Fibroblast of skin of scalp (primary cell): ENCODE results near the gene SMAD7.

ENCODE experiments used
- DNase-seq: peaks from one replicate; pipeline ENCODE4 v3.0.0-alpha.2; 2013

The SMAD7 gene

DNA sequence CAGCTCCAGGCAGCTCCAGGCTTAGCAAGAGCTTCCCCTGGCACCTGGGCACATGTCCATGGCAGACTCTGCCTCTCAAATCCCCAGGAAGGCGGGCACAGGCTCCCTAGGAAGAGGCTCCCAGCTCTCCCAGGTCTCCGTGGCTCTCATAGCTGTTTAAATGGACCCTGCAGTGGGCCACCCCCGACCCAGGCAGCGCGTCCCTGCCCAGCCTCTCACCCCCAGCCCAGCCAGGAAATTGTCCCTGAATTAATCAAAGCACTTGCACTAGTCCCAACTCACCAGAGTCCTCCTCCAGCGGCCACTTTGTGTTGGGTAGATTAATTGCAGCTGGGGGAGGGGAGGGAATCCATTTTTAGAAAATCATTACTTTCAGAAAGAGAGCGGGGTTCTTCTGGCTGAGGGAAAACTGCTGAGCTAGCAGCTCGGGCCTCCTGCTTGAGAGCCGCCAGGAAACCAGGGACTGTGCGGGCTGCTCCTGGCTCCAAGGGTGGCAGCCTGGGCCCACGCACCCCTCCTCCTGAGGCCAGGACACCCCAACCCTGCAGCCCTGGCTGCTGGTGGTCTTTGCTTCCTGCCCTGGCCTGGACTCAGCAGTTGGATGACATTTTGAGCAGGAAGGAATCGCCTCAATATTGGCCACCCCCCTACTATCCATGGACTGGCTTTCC, 36.0 kb downstream of the SMAD7 start:
- DNase-seq: no peak

DNA sequence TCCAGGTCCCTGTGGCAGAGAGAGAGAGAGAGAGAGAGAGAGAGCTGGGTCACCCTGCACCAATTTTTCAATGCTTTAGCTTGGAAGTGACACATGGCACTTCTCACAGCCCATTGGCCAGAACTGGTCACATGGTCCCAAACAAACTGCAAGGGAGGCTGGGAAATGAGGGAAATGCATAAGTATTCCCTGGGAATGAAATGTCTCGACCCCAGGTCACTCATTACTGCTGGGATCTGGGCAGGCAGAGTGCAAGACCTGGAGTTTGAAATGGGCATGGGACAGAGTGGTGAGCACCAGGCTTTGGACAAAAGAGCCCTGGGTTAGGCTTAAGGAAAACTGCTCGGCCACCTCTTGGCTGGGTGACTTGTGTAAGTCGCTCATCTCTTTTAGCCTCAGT, 37.0 kb downstream of the SMAD7 start:
- no peak for DNase-seq

DNA sequence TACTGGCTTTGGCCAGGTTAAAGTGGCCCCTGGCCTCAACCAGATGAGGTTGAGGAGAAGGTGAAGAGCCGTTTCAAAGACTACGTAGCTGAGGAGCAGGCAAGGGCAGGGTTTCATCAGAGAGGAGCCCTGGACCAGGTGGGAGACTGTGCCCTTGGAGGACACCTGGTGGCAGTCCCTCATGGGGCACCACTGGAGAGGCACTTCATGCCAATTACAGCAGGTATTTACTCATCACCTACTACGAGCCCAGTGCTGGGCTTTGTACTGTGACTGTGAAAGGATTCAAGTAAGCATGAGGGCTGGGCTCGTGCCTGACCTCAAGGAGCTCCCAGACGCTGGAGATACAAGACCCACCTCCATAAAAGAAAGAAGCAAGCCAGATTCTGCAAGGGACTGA, 37.6 kb downstream of the SMAD7 start:
- no peak for DNase-seq

DNA sequence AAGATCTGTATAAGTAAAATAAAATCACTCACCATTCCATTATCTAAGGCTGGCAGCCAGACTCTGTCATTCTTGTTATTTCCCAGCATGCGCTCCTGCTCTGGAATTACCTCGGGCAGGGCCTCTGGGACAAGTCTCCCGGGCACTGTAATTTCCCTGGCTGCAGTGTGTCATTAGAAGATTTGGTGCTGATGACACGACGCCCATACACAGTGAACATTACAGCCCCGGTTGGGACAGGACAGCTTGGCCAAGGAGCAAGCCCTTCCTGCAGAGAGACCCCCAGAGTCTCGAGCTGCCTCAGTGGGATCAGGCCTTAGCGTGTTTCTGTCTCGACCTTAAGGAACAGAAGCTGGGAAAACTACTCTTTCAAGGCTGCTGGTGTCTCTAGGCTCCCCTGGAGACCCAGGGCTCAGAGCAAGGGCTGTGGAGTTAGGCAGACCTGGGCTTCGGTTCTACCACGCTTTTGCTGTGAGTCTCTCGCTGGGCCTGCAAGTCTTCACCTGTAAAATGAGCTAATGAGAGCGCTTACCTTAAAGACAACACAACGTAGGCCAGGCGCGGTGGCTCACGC, 39.7 kb downstream of the SMAD7 start:
- DNase-seq: no peak

DNA sequence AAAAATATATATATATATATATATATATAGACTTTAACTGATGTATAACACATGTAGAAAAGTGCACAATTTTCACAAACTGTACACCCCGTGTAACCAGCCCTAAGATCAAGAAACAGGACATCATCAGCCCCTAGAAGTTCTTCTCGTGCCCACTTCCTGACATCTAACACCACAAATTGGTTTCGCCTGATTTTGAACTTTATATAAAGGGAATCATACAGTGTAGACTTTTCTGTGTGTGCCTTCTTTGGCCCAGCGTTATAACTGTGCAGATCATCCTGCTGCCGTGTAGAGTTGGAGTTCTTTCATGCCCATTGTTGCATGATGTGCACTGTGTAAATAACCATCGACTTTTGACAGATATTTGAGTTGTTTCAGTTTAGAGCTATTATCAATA, 41.0 kb downstream of the SMAD7 start:
- no peak for DNase-seq

DNA sequence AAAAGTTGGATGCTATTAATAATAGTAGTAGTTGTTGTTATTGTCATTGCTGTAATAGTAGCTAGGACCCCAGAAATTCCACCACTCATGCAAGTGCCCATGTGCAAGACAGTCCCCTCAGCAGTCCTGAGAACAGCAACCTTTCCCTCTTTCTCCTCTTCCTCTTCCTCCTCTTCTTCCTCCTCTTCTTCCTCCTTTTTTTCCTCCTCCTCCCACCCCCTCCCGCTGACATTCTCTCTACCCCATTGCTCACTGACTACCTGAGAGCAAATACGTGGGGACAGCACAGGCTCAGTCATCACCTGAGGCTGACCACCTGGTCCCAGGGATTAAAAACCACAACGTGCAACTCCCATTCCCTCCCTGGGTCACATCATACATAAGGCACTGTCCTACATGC, 41.8 kb downstream of the SMAD7 start:
- no peak for DNase-seq

DNA sequence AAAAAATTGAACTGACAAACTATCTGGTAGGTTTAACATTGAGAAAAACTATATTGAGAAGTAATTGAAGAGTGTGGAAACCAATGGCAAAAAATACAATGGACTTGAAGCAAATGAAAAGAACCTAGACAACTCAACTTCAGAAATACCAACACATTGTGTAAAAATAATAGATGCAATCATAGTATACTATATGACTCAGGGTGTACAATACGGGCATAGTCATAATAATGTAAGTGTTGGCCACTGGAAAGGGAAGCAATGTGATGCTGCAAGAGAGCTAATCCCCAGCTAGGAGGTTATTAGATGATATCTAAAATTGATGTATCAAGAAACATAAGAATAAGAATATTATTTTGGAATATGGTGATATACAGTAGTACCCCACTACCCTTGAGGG, 45.3 kb downstream of the SMAD7 start:
- no peak for DNase-seq

DNA sequence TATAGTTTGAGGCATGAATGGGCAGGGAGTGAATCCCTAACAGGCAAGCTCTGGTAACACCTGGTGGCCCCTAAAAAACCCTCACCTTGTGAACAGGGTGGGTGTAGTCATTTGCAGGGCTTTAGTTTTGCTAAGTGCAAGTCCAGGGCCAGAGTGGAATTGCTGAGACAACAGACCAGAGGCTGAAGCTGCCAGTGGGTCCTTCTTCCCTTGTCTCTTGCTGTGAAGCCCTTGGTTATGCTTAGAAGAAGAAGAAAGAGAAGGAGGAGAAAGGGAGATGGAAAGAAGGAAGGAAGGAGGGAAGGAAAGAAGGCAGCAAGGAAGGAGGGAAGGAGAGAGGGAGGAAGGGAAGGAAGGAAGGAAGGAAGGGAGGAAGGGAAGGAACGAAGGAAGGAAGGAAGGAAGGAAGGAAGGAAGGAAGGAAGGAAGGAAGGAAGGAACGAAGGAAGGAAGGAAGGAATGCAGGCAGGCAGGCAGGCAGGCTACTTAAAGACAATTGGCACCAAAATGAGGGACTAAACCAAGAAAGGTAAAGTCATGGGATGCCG, 45.8 kb downstream of the SMAD7 start:
- DNase-seq: no peak

DNA sequence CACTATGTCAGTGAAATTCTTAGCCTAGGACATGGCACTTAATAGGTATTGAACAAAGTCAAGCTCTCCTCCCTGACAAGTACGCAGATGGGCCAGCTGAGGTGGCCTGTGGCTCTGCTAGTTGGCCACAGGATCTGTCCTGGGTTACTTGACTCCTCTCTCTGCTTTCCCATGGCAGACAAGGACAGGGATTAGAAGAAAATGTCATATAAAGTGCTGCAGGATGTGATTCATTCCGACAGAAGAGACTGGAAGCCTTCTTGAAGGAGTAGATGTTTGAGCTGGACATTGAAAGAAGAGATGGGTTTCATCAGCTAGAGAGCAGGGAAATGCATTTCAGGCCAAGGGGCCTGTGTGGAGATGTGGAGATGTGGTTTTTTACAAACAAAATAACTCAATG, 46.7 kb downstream of the SMAD7 start:
- peak; percentile 53 for DNase-seq

DNA sequence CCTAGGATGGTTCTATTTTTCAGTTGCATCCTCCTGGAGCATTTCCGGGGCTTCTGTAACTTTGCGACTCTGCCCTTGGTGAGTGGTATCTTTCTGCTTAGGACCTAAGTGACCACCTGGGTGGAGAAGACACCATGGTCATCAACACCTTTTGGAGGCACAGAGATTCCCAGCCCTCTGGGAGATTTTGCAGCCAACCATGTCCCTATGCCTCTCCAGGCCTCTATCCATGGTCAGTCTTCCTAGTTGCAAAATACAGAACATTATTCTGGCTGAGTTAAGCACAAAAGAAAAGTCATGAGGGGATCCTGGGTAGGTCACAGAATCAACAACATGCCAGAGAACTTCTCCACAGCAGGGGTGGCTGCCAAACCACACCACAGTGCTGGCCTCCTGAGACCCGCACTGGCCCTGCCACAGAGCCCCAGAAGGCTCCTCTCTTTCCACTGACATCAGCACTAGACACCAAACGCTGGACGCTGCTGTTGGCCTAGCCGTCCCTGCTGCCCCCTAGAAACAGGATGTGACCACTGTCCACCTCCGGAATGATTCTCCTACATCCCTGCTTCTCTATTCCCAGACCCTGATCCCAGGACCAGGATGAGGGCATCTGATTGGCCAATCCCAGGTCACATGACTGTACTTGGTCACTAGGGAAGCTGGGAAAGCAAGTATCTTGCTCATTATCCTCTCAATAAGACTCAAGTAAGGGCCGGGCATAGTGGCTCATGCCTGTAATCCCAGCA, 47.7 kb downstream of the SMAD7 start:
- DNase-seq: peak; percentile 87

DNA sequence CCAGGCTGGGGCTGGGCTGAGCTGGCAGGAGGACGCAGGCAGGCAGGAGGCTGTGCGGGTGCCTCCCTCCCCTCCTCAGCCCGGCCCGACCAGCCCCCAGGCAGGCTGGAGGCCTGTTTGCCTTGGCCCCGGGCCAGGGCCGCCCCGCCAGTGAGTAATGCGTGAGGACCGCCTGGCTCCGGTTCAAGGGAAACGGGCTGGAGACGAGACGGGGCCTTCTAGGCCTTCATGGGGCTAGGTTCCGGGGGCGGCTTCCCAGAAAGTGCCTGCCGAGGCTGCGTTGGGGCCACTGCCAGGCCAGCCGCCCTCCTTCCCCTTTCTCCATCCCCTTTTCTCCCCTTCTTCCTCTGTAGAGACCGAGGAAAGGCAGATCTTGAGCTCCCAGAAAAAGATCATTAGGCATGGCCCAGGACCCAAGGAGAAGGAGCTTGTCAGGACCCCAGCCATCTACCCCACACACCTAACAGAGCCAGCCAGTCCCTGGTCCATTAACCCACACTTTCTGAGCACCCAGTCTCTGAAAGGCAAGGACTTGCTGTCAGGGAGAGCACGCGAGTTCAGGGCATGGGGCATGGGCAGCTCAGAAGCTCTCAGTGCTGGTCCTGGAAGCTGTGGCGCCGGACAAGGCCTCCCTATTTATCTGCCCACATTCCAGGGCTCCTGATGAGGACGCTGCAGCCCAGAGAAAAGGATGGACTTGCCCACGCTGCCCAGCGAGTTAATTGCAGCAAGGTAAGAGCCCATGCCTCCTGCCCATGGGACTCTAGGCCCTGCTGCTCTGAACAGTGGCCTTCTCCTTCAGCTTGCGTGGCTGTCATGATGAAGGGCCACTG, 48.5 kb downstream of the SMAD7 start:
- peak; percentile 98 for DNase-seq

DNA sequence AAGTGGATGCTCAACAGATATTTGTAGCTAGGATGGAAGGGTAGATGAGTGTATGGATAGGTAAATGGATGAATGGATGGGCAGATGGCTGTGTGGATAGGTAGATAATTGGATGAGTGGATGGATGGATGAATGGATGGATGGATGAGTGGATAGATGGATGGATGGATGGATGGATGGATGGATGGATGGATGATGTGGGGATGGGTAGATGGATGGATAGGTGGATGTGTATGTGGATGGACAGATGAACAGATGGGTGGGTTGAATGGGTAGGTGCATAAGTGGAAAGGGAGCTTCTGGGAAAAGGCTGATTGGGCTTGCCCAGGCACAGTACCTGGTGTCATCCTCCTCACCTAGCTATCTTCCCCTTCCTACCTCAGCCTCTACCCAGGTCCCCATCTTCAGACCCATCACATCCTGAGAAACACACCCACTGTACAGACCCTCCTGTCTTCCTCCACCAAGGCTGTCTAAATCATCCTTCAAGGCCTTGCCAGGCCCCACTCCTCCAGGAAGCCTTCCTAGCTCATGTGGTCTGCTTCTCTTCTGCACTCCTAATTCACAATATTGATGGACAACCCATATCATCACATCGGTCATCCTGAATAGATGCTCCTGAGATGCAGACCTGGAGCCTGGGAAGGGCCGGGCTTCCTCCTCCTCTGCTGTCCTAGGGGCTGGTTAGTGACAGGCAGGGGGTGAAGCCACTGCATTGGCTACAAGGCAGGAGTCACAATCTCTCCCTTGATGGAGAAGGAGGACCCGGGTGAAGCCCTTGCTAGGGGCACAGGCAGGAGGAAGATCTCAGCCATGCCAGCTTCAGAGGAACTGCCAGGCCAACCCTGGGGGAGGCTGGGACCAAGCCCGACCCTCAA, 49.4 kb downstream of the SMAD7 start:
- no peak for DNase-seq

DNA sequence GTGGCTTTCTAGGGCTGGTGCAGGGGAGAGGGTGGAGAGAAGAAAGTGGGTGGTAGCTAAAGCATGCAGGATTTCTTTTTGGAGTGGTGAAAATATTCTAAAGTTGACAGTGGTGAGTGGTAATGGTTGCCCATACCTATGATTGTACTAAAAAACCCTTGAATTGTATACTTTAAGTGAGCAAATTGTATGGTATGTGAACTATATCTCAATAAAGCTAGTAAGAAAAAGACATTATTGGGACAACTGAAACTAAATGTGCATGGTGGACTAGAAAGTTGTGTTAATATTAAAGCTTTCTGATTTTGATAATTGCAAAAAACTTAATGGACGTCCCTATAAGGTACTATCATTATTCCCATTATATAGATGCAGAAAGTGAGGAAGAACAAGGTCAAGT, 50.3 kb downstream of the SMAD7 start:
- no peak for DNase-seq

DNA sequence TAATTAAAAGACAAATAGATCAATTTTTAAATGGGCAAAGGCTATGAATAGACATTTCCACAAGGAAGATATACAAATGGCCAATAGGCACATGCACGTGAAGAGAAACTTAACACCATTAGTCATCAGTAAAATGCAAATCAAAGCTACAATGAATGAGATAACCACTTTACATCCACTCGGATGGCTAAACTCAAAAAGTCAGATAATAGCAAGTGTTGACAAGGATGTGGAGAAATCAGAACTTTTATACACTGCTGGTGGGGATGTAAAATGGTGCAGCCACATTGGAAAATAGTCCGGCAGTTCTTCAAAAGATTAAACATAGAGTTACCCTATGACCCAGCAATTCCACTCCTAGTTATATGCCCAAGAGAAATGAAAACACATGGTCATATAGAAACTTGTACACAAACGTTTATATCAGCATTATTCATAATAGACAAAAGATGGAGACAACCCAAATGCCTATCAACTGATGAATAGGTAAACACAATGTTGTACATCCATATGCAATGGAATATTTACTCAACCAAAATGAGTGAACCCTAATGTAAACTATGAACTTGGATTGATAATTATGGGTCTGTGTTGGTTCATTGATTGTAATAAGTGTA, 51.1 kb downstream of the SMAD7 start:
- DNase-seq: no peak

DNA sequence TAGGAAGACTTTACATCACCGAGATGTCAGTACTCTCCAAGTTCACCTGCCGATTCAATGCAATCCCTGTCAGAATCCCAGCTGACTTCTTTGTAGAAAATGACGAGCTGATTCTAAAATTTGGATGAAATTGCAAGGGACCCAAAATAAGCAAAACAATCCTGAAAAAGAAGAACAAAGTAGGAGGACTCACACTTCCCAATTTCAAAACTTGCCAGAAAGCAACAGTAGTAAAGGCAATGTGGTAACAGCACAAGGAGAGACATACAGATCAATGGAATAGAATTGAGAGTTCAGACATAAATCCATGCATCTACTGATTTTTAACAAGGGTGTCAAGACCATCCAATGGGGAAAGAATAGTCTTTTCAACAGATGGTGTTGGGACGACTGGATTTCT, 52.2 kb downstream of the SMAD7 start:
- DNase-seq: no peak

DNA sequence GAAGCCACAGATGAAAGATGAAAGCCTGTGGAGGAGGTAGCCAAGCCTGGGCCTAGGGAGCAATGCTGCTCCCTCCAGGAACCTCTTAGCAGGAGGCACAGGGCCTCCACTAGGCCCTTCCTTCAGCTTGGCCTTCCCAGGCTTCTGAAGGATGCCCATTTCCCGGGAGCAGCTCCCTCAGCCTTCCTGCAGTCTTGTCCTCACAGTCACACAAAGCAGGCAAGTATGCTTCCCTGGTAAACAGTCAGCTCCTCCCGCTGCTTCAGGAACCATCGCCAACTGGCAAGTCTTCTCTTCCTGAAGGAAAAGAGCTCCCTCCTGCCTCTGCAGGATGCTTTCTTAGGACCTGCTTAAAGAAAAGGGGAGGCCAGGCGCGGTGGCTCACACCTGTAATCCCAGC, 53.2 kb downstream of the SMAD7 start:
- DNase-seq: peak; percentile 43

DNA sequence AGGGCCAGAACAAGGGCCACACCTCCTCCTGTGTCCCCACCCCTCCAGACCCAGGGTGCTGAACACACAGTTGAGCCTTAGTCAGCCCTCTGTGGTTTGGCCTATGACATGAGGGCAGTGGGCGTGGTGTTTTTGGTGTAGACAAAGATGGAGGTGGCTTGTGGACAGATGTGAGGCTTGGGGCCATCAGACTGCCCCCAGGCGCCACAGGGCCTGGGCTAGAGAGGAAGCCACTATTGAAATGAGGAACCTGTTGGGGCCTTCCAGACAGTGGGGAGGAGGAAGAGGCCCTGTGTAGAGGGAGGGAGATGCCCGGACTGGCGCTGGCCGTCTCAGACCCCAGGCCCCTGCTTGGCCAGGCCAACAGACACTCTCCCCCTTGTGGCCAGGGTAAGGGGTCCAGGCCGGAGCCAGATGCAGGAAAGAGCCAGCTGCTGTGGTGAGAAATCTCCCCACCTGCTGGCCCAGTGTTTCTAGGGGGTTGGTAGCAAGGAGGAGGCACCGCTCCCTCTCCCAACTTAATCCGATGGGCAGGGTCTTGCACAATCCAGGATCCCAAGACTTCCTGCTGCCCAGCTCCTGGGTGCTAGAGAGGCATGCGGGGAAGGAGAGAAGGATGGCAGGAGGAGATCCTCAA, 53.8 kb downstream of the SMAD7 start:
- no peak for DNase-seq

DNA sequence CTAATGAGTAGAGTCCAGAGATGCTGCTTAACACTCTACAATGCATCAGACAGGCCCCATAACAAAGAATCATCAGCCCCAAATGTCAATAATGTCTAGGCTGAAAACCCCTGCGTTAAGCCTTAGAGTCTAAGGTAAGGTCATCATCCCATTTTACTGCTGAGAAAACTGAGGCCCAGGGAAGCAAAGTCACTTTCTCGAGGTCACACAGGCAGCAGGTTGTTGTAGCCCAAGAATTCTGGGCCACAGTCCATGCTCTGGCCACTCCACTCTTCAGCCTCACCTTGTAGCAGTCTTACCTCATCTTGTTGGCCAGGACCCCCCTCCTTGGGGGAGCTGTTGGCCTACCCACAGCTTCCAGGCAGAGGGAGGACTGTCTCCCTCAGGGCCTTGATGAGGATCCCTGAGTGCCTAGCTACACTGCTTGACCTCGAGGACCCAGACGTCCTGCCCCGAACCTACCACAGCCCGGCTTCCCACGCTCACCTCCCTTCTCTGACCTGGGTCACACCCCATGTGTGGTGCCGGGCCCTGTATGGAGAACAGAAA, 54.4 kb downstream of the SMAD7 start:
- DNase-seq: no peak

DNA sequence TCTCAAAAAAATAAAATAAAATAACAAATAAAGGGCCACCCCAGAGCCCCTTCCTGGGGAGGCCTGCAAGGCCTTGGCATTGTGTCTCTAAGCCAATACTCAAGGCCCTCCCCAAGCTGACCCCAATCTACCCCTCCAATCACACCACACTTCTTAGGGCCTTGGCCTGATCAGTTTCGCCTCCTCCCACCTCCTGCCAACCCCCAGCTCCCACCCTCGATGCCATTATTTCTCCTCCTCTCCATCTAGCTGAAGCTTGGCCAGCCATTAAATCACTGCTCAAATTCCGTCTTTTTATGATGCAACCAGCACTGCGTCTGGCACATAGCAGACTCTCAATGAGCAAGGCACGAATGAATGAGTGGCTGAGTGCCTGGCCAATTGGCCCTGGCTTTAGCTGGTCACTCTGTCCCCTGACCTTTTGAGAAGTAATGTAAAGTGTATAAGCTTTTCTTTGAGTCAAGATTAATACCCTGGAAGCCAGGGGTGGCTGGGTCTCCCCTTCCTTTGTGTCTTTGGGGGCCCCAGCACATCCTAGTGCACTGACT, 55.9 kb downstream of the SMAD7 start:
- DNase-seq: no peak
